GM21390 (cell line): ENCODE data around the gene PPP1R12A.
"Not testable (repeated sequence)": the region's sequence is repeated elsewhere in the genome, so short reads cannot be mapped to it uniquely, and the experiment has no call there.

ENCODE experiments used
- ATAC-seq: cut with Tn5 transposase; IDR thresholded peaks from one replicate; pipeline ENCODE4 v1.9.1; 2021; ENCODE audit not compliant: unreplicated experiment

The PPP1R12A gene

DNA sequence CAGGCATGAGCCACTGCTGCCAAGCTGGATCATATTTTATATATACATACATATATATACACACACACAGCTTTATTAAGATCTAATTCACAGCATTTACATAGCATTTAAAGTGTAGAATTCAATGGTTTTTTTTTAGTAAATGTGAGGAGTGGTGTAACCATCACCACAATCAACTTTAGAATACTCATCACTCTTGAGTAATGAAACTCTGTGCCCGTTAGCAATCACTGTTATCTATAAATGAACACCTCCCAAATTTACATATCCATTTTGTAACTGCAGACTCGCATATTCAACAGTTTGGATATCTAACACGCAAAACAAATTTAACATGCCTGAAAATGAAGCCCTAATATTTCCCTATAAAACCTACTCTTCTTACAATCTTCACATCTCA is 90.9 kb downstream of the PPP1R12A start:
- no peak for ATAC-seq

- no peak for ATAC-seq
Measured at GRCh38 chr12:79842630-79843029, 92.3 kb downstream of the PPP1R12A start.

GRCh38 chr12:79841878-79842265 is 93.0 kb downstream of the PPP1R12A start:
- ATAC-seq = no peak

DNA sequence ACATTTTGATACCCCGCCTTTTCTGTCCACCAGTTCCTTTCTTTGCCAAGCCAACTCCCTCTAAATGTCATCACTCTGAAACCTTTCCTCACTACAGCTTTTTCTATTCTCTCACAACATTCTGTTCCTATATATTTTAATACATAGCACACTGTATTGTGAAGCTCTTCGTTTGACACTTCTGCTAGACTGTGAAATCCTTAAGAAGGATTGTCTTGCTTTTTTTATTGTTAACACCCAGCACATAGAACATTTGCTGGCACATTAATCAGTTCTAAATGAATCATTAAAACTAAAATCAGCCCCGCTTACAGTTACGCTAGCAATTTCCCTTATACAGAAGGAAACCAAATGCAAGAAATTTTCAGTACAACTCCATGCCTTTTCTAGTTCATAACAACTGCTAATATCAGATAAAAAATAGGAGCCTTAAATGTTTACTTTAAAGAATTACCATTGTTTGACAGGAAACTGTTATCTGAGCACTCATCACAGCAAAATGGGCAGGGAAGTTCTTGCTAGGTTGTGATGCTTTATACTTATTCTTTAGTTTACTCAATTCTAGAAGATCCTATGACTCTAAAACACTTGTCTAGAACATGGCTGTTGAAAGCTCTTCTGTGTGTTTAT is 93.5 kb downstream of the PPP1R12A start:
- no peak for ATAC-seq

DNA sequence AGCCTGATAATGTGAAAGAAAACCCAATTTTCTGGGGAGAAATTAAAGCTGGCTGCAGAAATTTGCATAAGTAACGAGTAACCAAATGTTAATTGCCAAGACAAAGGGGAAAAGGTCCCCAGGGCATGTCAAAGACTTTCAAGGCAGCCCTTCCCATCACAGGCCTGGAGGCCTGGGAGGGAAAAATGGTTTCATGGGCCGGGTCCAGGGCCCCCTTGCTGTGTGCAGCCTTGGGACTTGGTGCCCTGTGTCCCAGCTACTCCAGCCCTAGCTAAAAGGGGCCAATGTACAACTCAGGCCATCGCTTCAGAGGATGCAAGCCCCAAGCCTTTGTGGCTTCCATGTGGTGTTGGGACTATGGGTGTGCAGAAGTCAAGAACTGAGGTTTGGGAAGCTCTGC is 96.5 kb downstream of the PPP1R12A start:
- no peak for ATAC-seq

GRCh38 chr12:79837575-79837974 is 97.3 kb downstream of the PPP1R12A start:
- no peak for ATAC-seq

DNA sequence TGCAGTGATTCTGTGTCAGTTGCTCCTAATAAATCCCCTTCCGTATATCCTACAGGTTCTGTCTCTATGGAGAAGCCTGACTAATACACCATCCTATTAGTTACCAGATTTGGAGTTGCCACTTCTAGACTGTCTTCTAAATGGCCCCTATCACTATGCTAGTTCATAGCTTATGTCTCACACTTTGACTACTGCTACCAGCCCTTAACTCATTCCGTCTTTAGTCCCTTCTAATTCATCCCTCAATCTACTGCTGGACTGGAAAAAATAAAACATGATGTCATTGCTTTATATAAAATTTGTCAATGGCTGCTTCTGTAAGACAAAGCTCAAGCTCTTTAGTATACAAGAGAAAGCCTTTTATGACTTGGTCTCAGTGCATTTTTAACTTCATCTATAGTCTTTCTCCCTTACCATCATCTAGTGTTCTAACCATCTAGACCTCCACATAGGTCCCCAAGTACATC is 99.5 kb downstream of the PPP1R12A start:
- ATAC-seq = no peak

DNA sequence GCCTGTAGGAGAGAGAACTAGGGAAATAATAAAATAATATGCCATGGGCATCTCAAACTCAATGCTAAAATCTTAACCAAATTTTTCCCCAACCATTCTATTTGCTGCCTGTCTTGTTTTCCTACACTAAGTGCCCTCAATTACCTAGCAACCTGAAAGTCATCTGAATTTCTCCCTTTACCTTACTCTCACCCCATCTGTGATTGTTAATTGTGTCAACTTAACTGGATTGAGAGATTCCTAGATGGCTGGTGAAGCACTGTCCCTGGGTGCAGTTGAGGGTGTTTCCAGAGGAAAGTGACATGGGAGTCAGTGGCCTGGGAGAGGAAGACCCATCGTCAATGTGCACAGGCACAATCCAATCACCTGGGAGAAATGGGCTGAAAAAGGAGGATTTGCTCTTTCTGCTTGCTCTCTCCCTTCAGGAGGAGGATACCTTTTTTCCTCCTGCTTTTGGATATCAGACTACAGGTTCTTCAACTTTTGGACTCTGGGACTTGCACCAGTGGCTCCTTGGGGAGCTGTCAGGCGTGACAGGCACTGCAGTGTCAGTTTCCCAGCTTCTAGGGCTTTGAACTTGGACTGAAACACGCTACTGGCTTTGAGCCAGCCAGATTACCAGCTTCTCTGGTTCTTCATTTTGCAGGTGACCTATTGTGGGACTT is 100.1 kb downstream of the PPP1R12A start:
- no peak for ATAC-seq

GRCh38 chr12:79830440-79830839 is 104.5 kb downstream of the PPP1R12A start:
- ATAC-seq = no peak

GRCh38 chr12:79828924-79829323 is 106.0 kb downstream of the PPP1R12A start:
- no peak for ATAC-seq

- no peak for ATAC-seq
Measured at GRCh38 chr12:79827484-79827883, 107.4 kb downstream of the PPP1R12A start.

DNA sequence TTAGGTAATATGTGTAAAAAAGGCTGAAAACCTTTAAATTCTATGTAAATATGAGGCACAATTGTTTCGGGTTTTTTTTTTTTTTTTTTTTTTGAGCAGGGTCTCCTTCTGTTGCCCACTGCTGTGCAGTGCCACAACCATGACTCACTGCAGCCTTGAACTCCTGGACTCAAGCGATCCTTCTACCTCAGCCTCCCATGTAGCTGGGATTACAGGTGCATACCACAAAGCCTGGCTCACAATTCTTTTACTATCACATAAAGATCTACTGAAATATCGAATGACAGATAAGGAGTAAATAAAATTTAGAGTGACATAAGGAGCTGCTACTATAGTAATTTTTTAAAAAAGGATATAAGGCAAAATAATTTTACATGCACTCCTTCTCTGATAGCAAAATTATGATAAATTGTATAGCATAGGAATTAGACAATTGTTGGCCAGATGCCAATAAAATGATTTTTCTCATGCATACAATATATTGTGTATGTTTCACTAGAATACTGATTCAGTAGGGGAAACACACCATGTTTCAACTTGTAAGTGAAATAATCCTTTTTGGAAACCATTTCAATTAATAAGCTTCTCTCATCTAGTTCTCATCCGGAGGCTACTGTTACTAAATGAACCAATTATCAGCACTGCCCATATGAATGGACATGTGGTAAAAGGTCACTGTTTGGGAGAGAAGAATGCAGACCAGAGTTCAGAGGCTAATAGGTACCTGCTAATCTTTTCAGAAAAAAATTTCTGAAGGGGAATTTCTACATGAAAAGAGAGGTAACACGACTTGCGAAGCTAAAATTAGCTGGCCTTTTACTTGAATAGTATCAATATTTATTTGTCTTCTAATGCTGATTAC is 108.4 kb downstream of the PPP1R12A start:
- ATAC-seq = no peak

- no peak for ATAC-seq
Measured at GRCh38 chr12:79822475-79822874, 112.4 kb downstream of the PPP1R12A start.

DNA sequence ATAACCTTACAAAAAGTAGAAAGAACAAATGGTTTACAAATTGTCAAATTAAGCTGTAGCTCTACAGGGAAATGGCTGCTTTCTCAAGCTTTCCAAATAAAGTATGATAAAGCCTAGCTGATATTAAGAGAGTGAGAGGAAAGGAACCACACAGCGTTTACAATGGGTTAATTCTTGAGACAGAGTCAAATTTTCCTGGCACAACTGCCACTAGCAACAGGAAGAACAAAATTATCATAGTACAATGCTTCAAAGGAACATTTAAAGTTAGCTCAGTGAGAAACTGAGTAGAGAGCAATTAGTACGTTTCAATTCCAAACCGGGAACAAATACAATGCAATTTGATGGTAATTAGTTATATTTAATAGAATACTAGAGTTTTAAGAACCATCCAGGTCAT is 116.0 kb downstream of the PPP1R12A start:
- ATAC-seq = no peak

DNA sequence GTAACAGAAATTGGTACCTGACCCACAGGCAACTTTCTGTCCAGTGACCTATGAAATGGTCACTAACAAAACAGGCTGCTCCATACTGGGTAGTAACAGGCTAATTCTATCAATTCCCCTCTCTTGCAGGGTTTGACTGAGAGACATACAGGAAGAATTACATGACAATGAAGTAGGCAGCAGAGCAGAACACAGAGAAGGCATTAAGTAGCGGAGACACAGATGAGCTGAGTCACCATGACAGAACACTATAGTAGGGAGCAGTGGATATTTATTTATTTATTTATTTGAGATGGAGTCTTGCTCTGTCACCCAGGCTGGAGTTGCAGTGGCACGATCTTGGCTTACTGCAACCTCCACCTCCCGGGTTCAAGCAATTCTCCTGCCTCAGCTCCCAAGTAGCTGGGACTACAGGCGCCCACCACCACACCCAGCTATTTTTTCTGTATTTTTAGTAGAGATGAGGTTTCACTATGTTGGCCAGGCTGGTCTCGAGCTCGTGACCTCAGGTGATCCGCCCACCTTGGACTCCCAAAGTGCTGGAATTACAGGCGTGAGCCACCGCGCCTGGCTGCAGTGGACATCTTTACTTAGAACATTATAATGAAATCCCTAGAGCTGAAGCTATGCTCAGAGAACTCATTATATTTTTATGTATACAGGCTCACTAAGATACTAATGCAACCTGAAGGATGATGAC is 150.4 kb downstream of the PPP1R12A start:
- ATAC-seq = not testable (repeated sequence)

DNA sequence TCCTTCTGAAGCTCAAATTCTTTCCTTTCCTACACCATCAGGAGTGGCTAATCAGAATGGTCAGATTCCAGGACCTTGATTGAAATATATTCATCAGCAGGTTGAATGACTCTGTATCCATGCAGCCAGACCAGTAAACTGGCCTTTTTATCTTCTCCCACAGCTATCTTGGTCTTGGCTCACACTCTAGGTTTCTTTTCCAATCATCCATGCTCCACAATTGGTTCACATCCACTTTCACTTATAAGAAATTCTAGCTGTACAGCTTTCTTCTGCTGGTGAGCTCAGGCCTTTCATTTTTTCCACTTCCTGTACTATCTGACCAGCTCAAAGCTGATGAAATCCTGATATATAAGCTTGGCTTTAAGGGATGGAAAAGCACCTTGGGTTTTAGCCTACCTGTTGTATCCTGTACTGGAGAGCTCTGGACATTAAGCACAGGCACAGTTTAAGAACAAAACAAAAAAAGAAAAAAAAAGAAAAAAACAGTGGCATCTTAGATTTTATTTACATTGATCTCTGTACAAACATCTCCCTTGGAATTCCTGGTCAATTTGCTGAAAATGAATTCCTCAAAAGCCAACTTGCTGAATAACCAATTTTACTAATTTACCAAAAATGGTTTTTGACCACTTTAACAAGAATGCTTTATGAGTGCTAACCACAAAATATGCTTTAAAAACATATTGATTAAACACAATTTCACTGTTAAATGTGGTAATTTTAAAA is 152.6 kb downstream of the PPP1R12A start:
- no peak for ATAC-seq

DNA sequence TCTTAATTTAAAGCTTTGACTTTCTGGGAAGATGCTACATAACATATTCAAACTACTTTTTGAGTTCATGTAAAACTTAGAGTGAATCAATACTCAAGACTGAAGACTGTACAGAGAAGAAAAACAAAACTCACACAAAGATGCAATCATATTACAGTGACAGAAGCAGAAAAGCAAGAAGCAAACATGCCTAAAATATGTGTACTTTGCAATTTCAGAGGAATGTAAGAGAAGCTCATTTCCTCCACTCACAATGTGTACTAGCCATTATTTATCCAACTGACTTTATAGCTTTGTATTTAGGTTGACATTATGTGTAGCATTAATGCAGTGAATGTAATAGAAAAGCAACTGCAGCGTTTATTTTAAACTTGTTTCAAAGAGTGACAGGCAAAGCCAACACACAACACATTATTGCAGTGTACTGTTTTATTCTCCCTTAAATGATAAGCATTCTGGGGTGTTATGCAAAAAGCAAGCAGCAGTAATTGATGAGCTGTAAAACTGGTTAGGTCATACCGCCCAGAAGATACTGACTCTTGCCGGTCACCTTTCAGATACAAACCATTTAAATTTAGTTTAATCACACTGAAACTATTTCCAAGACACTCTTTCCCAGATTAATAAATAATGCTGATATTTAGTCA is 156.0 kb downstream of the PPP1R12A start:
- ATAC-seq = no peak

- no peak for ATAC-seq
Measured at GRCh38 chr12:79776111-79776510, 158.8 kb downstream of the PPP1R12A start.

- ATAC-seq = no peak
Measured at GRCh38 chr12:79775355-79776027, 159.4 kb downstream of the PPP1R12A start.

DNA sequence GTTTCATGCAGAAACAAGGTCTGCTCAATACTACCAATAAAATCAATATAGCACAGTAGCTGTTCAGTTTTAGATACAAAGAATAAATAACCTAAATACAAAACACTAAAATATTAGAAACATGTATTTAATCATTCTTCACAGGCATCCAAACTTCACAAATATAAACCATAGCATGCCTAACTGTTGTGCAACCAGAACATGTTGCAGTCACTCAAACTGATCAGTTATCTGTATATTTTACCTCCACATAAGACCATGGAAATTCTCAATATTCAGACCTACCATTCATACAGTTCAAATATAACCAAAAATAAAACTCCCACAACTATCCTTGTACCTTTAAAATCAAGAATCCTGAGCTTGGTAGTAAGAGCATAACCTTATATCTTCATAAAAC is 161.0 kb downstream of the PPP1R12A start:
- no peak for ATAC-seq
